ENCODE results near the gene TMEM273. TPM values are rescaled to one million over a fixed set of nuclear protein-coding genes. Genes with fewer than 3 reads are reported as not detected.

TMEM273 gene
- total and polyA plus RNA-seq, 2 of the 4 experiments (the other 2 are of a cell fraction): not detected

DNA sequence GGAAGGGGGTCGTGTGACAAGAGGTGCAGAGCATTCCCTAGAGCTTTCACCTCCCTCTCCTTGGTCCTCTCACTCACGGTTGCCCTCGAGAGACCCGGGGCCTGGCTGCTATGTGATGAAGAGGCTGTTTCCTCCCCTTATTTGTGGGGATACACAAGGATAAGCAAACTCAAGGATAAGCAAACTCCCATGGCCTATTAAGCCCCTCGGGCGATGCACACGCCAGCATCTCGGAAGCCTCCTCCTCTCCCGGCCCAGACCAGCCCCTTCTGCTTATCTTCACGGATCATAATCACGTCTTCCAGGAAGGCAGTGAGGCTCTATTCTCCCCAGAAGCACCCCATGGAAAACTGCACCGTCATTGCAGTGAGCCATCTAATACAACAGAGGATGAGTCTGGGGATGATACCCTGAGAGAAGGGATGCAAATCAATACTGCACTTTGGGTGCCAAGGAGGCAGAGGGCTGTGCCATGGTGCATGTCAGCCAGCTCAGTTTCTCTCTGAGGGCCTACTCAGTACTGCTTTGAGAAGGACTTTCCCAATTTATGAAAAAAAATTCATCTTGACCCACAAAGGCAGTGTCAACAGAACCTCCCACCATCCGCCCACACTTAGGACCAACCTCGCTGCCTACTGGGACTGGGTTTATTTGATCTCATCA is 22.2 kb downstream of the TMEM273 start:
- peaks cover 10% of the 10 kb centered on the region for H3K4me1 ChIP-seq (ENCODE audit: control insufficient read depth, insufficient read depth, low read length)
- H4K8ac ChIP-seq (ENCODE audit: low read depth in 2 of 2, low read length in 2 of 2): no peak overlapping the region
- no peaks in the 10 kb centered on the region for H4K20me1 ChIP-seq (ENCODE audit: insufficient read depth, low read length)
- H3K27me3 ChIP-seq (ENCODE audit: control insufficient read depth, insufficient read depth, low read length): no peaks in the 10 kb centered on the region
- no peaks in the 10 kb centered on the region for H3K9me3 ChIP-seq (ENCODE audit: control insufficient read depth, insufficient read depth, low read length)
- H2AFZ ChIP-seq (replicated peaks; ENCODE audit: low read length, poor library complexity): no peak overlapping the region
- H2BK20ac ChIP-seq (ENCODE audit: low read depth, low read length): 0 out of 2 replicates have a peak overlapping the region, but pooled peaks have one; percentile 44
- no peak overlapping the region for H2BK120ac ChIP-seq (ENCODE audit: low read depth, low read length)
- ChIA-PET POLR2A (ENCODE audit: unreplicated experiment) (no interaction called here), CTCF (no interaction called here)
- in situ Hi-C loops (cut with MboI; ENCODE audit: low sequenced_read_pairs): no loop called here
- H3K9me1 ChIP-seq (ENCODE audit: insufficient read depth, low read length): peaks cover 11% of the 10 kb centered on the region
- H3K27ac ChIP-seq (ENCODE audit: insufficient read depth, low read length): no peak overlapping the region
- BruUV-seq (replicated peaks): no TSS peak
- H3K56ac ChIP-seq (ENCODE audit: extremely low read depth, insufficient read depth, low read length): no peak overlapping the region
- H3K14ac ChIP-seq (replicated peaks; ENCODE audit: low read depth, low read length): no peak overlapping the region
- H3K36me3 ChIP-seq (ENCODE audit: control insufficient read depth, insufficient read depth, low read length): no peaks in the 10 kb centered on the region
- no peak overlapping the region for H2BK15ac ChIP-seq (ENCODE audit: low read depth, low read length)
- no peak overlapping the region for H4K5ac ChIP-seq (ENCODE audit: low read depth, low read length)
- peak overlapping the region; percentile 43; the same call in 1 of the 2 replicates for H2AK5ac ChIP-seq (ENCODE audit: low read depth, low read length)
- H3K4me3 ChIP-seq (ENCODE audit: insufficient read depth, low read depth, low read length): no peak overlapping the region
- intact Hi-C loops (cut with micrococcal nuclease): loop anchor here (10.0 kb wide), 1 partner anchor 349 kb away; no protein-coding TSS in a partner anchor
- 0 out of 2 replicates have a peak overlapping the region, but pooled peaks have one; percentile 50 for H4K91ac ChIP-seq (ENCODE audit: insufficient read depth, low read depth, low read length)
- no peak overlapping the region for H3K23ac ChIP-seq (ENCODE audit: low read depth, low read length)
- no peak overlapping the region for H3K4me2 ChIP-seq (ENCODE audit: low read depth, low read length)
- WGBS, 2 experiments (ENCODE audit: extremely low coverage in 2 of 2, insufficient read length in 1 of 2): no CpG with 5 or more reads among the region's 14 CpGs
- H2AK9ac ChIP-seq (replicated peaks; ENCODE audit: low read depth, low read length, poor library complexity): no peak overlapping the region
- dilution Hi-C loops (cut with HindIII; ENCODE audit: low sequenced_read_pairs, unreplicated experiment): no loop called here
- H3K9ac ChIP-seq (ENCODE audit: low read depth, low read length): no peak overlapping the region
- no peak overlapping the region for H3K4ac ChIP-seq (ENCODE audit: low read depth, low read length)
- DNase-seq: no peak
- no peak for TF ChIP-seq MAFK (IDR thresholded peaks at IDR 0.05; ENCODE audit: low read depth, low read length)
- TF ChIP-seq POLR2A (IDR thresholded peaks at IDR 0.05; ENCODE audit: low read depth, low read length): no peak
- peak; percentile 69 for TF ChIP-seq NFE2L2 (IDR thresholded peaks at IDR 0.05; ENCODE audit: low read depth, low read length)
- no peak for ATAC-seq (ENCODE audit: low read depth)
- H3K79me1 ChIP-seq (ENCODE audit: low read depth in 1 of 2, low read length in 2 of 2): no peaks in the 10 kb centered on the region
- no peak overlapping the region for H3K18ac ChIP-seq (ENCODE audit: low read depth, low read length)
- no peak overlapping the region for H2BK5ac ChIP-seq (ENCODE audit: low read depth, low read length, poor library complexity, severe bottlenecking)
